Measurements from ENCODE around the gene CPNE2.
"Not testable (repeated sequence)": the region's sequence is repeated elsewhere in the genome, so short reads cannot be mapped to it uniquely, and the experiment has no call there.

CPNE2 gene

DNA sequence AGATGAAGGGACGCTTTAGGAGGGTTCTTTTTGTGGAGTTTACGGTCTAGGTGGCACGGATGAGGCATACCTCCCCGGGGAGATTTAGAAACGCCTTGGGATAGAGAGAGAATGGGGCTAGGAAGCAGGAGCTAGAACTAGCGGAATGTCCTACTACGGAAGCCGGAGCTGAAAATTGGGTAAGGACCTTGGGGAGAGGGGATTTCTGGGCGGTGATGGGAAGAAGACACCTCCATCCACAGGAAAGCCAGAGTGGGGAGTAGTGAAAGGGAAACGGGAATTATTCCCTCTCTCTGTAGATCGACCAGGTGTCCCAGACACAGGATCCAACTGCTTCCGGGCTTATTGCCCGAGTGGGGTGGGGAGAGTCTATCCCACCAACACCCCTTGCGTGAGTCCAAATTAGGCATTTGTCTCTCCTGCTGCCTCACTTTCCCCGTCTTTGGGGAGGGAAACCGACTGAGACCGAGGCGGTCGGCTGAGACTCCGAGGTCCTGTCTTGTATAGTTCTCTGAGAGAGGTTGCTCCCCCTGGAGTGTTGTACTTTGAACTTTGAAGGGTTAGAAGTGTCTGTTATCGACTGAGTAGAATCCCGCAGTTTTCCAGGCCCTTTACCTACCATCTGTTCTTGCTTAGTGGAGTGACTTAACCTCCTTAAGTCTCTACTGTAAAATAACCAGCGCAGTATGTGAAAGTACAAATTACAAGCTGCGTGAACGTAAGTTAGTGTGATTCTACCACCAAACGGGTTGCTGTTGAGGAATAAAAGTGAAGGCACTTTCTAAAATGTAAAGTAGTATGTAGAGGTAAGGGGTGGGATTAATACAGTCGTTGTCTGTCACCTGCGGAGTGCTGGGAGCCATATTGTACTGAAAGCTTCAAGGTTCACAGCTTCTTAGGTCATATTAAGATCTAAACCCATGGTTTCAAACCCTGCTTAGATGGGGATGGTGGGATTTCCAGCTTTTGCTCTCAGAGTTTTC, 94.8 kb downstream of the CPNE2 start:
- Histone ChIP-seq H3K4me1 (ENCODE audit: control insufficient read depth, insufficient read depth, low read length) (peaks cover 2% of the 10 kb centered on the region; the same call in 1 of the 2 replicates), H3K4me3 (ENCODE audit: low read length) (peak overlapping the region; percentile 73), H3K36me3 (ENCODE audit: control insufficient read depth, insufficient read depth, low read length) (no peaks in the 10 kb centered on the region), H3K27ac (ENCODE audit: low read length) (no peak overlapping the region), H3K9me3 (ENCODE audit: control insufficient read depth, insufficient read depth, low read length) (no peaks in the 10 kb centered on the region), H3K27me3 (ENCODE audit: control insufficient read depth, insufficient read depth, low read length) (no peaks in the 10 kb centered on the region)
- DNase-seq (ENCODE audit: low read depth, low spot score): no peak
- WGBS (ENCODE audit: insufficient coverage, insufficient read length): no CpG with 5 or more reads among the region's 28 CpGs

DNA sequence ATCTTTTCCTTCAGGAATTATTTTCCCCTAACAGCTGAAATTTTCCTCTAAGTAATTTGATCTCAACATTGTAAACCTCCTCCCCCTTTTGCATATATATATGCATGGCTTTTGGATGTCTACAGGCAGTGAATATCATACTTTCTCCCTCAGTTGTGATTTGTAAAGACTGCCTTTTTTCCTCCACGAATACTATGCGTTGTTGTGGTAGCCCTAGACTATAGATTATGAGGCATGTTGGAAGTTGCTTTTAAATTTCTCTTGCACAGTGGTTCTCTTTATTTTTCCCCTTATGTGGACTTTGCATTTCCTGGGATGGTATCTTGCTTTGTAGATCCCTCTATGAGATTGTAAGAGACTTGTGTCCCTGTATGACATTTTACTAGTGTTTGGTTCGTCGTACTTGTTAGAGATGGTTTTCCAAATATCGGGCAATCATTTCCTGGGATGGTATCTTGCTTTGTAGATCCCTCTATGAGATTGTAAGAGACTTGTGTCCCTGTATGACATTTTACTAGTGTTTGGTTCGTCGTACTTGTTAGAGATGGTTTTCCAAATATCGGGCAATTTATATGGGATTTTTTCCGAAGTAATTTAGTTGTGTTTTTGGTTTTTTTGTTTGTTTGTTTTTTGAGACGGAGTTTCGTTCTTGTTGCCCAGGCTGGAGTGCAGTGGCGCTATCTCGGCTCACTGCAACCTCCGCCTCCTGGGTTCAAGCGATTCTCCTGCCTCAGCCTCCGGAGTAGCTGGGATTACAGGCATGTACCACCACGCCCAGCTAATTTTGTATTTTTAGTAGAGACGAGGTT, 95.7 kb downstream of the CPNE2 start:
- not testable (repeated sequence) for DNase-seq (ENCODE audit: low read depth, low spot score); H3K4me1 ChIP-seq (ENCODE audit: control insufficient read depth, insufficient read depth, low read length); H3K9me3 ChIP-seq (ENCODE audit: control insufficient read depth, insufficient read depth, low read length); H3K27me3 ChIP-seq (ENCODE audit: control insufficient read depth, insufficient read depth, low read length); H3K27ac ChIP-seq (ENCODE audit: low read length); H3K4me3 ChIP-seq (ENCODE audit: low read length); H3K36me3 ChIP-seq (ENCODE audit: control insufficient read depth, insufficient read depth, low read length)
- WGBS (ENCODE audit: insufficient coverage, insufficient read length): 100% methylated on average over 2 of the region's 18 CpGs

DNA sequence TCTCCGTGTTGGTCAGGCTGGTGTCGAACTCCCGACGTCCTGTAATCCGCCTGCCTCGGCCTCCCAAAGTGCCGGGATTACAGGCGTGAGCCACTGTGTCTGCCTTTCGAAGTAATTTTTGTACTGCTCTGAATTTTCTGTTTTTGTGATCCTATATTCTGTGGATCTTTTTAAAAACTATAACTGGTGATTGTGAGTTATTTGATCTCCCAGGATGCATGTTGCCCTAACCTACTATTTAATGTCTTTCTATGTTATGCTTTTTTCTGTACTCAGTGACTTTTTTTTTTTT, 96.3 kb downstream of the CPNE2 start:
- H3K4me3 ChIP-seq (ENCODE audit: low read length): no peak overlapping the region
- no peaks in the 10 kb centered on the region for H3K27me3 ChIP-seq (ENCODE audit: control insufficient read depth, insufficient read depth, low read length)
- peaks cover 2% of the 10 kb centered on the region; the same call in 1 of the 2 replicates for H3K4me1 ChIP-seq (ENCODE audit: control insufficient read depth, insufficient read depth, low read length)
- H3K9me3 ChIP-seq (ENCODE audit: control insufficient read depth, insufficient read depth, low read length): no peaks in the 10 kb centered on the region
- no peak overlapping the region for H3K27ac ChIP-seq (ENCODE audit: low read length)
- no CpG with 5 or more reads among the region's 9 CpGs for WGBS (ENCODE audit: insufficient coverage, insufficient read length)
- H3K36me3 ChIP-seq (ENCODE audit: control insufficient read depth, insufficient read depth, low read length): no peaks in the 10 kb centered on the region
- no peak for DNase-seq (ENCODE audit: low read depth, low spot score)

DNA sequence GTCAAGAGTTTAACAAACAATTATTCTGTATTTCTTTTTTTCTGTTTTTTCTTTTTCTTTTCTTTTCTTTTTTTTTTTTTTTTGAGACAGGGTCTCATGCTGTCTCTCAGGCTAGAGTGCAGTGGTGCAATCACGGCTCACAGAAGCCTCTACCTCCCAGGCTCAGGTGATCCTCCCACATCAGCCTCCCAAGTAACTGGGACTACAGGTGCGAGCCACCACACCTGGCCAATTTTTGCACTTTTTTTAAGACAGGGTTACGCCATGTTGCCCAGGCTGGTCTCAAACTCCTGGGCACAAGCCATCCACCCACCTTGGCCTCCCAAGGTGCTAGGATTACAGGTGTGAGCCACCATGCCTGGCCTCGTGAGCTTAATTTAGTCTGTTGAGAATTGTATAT, 97.1 kb downstream of the CPNE2 start:
- H3K27me3 ChIP-seq (ENCODE audit: control insufficient read depth, insufficient read depth, low read length); H3K9me3 ChIP-seq (ENCODE audit: control insufficient read depth, insufficient read depth, low read length); H3K4me3 ChIP-seq (ENCODE audit: low read length); H3K27ac ChIP-seq (ENCODE audit: low read length); H3K4me1 ChIP-seq (ENCODE audit: control insufficient read depth, insufficient read depth, low read length); H3K36me3 ChIP-seq (ENCODE audit: control insufficient read depth, insufficient read depth, low read length); DNase-seq (ENCODE audit: low read depth, low spot score): not testable (repeated sequence)
- no CpG with 5 or more reads among the region's 4 CpGs for WGBS (ENCODE audit: insufficient coverage, insufficient read length)

DNA sequence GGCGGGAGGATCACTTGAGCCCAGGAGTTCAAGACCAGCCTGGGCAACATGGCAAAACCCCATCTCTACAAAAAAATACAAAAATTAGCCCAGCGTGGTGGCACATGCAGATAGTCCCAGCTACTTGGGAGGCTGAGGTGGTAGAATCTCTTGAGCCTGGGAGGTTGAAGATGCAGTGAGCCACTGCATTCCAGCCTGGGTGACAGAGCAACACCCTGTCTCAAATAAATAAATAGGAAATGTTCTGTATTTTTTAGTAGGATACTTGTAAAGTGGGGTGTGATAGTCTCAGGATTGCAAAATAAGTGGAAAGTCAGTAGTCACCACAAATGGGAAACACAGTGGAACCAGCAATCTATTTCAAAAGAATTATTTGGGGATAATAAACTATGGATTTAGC, 97.8 kb downstream of the CPNE2 start:
- Histone ChIP-seq H3K27me3 (ENCODE audit: control insufficient read depth, insufficient read depth, low read length) (no peaks in the 10 kb centered on the region), H3K27ac (ENCODE audit: low read length) (no peak overlapping the region), H3K9me3 (ENCODE audit: control insufficient read depth, insufficient read depth, low read length) (no peaks in the 10 kb centered on the region), H3K4me1 (ENCODE audit: control insufficient read depth, insufficient read depth, low read length) (no peaks in the 10 kb centered on the region), H3K36me3 (ENCODE audit: control insufficient read depth, insufficient read depth, low read length) (no peaks in the 10 kb centered on the region), H3K4me3 (ENCODE audit: low read length) (no peak overlapping the region)
- DNase-seq (ENCODE audit: low read depth, low spot score): no peak
- no CpG with 5 or more reads among the region's 2 CpGs for WGBS (ENCODE audit: insufficient coverage, insufficient read length)

DNA sequence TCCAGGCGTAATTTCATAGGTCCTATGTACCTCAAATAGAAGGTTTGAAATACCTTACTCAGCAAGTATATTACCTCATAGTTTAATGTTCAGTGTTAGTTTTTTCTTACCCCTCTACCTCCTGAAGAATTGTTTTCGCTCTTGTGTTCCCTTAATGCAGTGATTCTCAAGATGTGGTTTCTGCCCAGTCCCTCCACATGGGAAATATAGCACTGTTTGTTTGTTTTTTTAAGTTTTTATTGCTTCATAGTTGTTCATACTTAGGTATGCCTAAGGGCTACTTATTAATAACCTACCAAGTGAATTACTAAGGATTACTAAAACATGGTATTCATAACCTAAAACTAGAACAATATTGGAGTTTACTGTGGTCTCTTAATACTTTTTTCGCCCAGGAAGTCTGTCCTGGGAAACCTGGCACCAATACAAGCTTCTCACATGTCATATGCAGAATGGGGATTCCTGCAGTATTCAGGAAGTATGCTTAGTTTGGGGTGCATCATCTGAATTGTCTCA, 98.7 kb downstream of the CPNE2 start:
- Histone ChIP-seq H3K27ac (ENCODE audit: low read length) (no peak overlapping the region), H3K4me3 (ENCODE audit: low read length) (no peak overlapping the region), H3K4me1 (ENCODE audit: control insufficient read depth, insufficient read depth, low read length) (no peaks in the 10 kb centered on the region), H3K27me3 (ENCODE audit: control insufficient read depth, insufficient read depth, low read length) (no peaks in the 10 kb centered on the region), H3K9me3 (ENCODE audit: control insufficient read depth, insufficient read depth, low read length) (no peaks in the 10 kb centered on the region), H3K36me3 (ENCODE audit: control insufficient read depth, insufficient read depth, low read length) (no peaks in the 10 kb centered on the region)
- DNase-seq (ENCODE audit: low read depth, low spot score): no peak
- no CpG with 5 or more reads among the region's 3 CpGs for WGBS (ENCODE audit: insufficient coverage, insufficient read length)

DNA sequence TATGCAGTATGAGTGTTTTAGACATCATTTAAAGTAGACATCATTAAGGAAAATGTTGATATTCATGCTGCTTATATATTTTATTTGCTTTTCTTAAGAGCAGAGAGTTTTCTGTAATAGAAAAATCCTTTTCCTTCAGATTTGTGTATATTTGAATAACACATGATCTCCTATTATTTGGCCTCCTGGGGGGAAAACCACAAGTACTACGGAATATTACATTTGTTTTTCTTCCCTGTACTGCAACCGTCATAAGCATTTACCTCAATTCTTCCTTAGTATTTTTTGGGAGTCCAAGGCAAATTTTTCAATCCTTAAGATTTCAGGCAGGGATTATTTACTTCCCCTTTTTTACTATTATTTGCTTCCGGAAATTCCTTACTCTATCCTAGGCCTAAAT, 99.8 kb downstream of the CPNE2 start:
- Histone ChIP-seq H3K9me3 (ENCODE audit: control insufficient read depth, insufficient read depth, low read length) (no peaks in the 10 kb centered on the region), H3K4me1 (ENCODE audit: control insufficient read depth, insufficient read depth, low read length) (no peaks in the 10 kb centered on the region), H3K4me3 (ENCODE audit: low read length) (no peak overlapping the region), H3K36me3 (ENCODE audit: control insufficient read depth, insufficient read depth, low read length) (no peaks in the 10 kb centered on the region), H3K27me3 (ENCODE audit: control insufficient read depth, insufficient read depth, low read length) (no peaks in the 10 kb centered on the region), H3K27ac (ENCODE audit: low read length) (no peak overlapping the region)
- DNase-seq (ENCODE audit: low read depth, low spot score): no peak
- WGBS (ENCODE audit: insufficient coverage, insufficient read length): no CpG with 5 or more reads among the region's 3 CpGs

DNA sequence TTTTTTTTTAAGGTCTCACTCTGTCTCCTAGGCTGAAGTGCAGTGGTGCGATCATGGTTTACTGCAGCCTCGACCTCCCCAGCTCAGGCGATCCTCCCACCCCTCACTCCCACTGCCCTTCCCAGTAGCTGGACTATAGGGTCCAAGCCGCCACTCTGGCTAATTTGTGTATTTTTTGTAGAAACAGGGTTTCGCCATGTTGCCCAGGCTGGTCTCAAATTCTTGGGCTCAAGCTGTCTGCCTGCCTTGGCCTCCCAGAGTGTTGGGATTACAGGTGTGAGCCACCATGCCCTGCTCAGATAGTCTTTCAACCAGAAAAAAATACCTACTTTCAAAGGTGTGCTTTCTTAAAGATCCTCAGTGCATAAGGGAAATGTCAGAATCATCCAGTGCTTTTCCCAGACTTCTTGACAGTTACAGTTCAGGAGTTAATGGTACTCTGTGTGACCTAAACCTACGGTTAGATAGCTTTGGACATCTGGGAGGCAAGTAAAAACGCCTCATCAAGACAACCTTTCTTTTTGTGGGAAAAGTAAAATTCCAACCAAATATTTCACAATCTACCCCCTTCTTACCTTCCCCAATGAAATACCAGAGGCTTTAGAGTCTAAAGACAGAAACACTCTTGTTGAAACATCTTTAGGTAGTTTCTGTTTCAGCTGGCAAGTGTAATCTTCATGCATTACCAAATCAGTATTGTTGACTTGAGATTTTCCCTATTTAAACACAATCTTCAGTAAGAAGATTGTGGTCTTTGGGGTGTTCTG, 100.5 kb downstream of the CPNE2 start:
- DNase-seq (ENCODE audit: low read depth, low spot score): no peak
- WGBS (ENCODE audit: insufficient coverage, insufficient read length): no CpG with 5 or more reads among the region's 7 CpGs
- Histone ChIP-seq H3K4me3 (ENCODE audit: low read length) (no peak overlapping the region), H3K36me3 (ENCODE audit: control insufficient read depth, insufficient read depth, low read length) (no peaks in the 10 kb centered on the region), H3K27me3 (ENCODE audit: control insufficient read depth, insufficient read depth, low read length) (no peaks in the 10 kb centered on the region), H3K27ac (ENCODE audit: low read length) (no peak overlapping the region), H3K4me1 (ENCODE audit: control insufficient read depth, insufficient read depth, low read length) (no peaks in the 10 kb centered on the region), H3K9me3 (ENCODE audit: control insufficient read depth, insufficient read depth, low read length) (no peaks in the 10 kb centered on the region)

DNA sequence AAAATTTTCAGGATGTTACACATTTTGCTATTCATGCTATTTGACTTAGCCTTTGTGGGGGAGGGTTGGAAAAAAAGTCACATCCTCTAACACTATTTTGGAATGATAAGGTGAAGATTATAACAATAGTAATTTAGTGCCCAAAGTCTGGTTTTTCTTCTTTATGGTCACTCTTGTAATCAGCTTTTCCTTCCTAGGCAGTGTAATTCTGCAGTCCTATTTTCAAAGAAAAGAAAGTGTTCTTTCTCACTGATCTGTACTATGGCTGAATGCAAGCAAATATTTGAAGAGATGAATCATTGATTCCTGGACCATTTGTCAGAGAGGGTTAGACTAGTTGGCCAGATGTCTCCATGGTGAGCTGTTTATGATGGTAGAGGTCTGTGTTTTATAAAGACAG, 102.1 kb downstream of the CPNE2 start:
- Histone ChIP-seq H3K4me1 (ENCODE audit: control insufficient read depth, insufficient read depth, low read length) (no peaks in the 10 kb centered on the region), H3K27me3 (ENCODE audit: control insufficient read depth, insufficient read depth, low read length) (no peaks in the 10 kb centered on the region), H3K4me3 (ENCODE audit: low read length) (no peak overlapping the region), H3K9me3 (ENCODE audit: control insufficient read depth, insufficient read depth, low read length) (no peaks in the 10 kb centered on the region), H3K27ac (ENCODE audit: low read length) (no peak overlapping the region), H3K36me3 (ENCODE audit: control insufficient read depth, insufficient read depth, low read length) (no peaks in the 10 kb centered on the region)
- DNase-seq (ENCODE audit: low read depth, low spot score): no peak

DNA sequence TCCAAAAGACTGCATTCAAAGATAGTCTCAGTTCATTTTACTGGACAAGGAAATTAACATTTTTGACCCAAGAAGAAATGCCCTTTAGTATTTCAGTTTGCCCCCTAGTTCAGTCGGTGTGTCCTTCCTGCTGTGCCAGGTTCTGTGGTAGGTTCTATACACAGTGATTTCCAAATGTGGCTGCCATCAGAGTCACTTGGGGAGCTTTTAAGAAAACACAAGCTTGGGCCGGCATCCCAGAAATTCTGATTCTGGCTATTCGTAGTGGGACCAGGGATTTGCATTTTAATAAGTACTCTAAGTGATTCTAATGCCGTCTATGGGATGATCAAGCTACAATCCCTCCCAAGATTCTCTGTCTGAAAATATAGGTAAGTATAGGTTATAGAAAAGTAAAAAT, 103.9 kb downstream of the CPNE2 start:
- Histone ChIP-seq H3K9me3 (ENCODE audit: control insufficient read depth, insufficient read depth, low read length) (no peaks in the 10 kb centered on the region), H3K36me3 (ENCODE audit: control insufficient read depth, insufficient read depth, low read length) (no peaks in the 10 kb centered on the region), H3K4me3 (ENCODE audit: low read length) (no peak overlapping the region), H3K27me3 (ENCODE audit: control insufficient read depth, insufficient read depth, low read length) (no peaks in the 10 kb centered on the region), H3K4me1 (ENCODE audit: control insufficient read depth, insufficient read depth, low read length) (no peaks in the 10 kb centered on the region), H3K27ac (ENCODE audit: low read length) (no peak overlapping the region)
- no CpG with 5 or more reads among the region's 4 CpGs for WGBS (ENCODE audit: insufficient coverage, insufficient read length)
- DNase-seq (ENCODE audit: low read depth, low spot score): no peak
